Stomach (tissue), 9 donors: ENCODE results near the gene TMEM45A. TPM values are rescaled to one million over a fixed set of nuclear protein-coding genes. Genes with fewer than 3 reads are reported as not detected.
A peak's percentile ranks its signal among the peaks of the same experiment; 100 is the strongest.

Source experiments
- DNase-seq, 2 donors: peaks; one replicate each; pipeline versions ENCODE4 v3.0.0 to v3.0.0-alpha.2; 2013 to 2019
- H3K27ac ChIP-seq, 5 donors: fragments of 200-600 bp in 4 of 5; sonication (generic) in 4 of 5; one replicate each; pipeline ENCODE4 v1.5.1; 2013 to 2019; ENCODE audit warnings: mild to moderate bottlenecking in 1 of 5, moderate library complexity in 1 of 5
- H3K27me3 ChIP-seq, 3 donors: fragments of 200-600 bp; sonication (generic); one replicate each; pipeline ENCODE4 v1.5.1; 2017 to 2019; ENCODE audit warnings: mixed run types in 1 of 3
- H3K36me3 ChIP-seq, 4 donors: fragments of 200-600 bp; sonication (generic); 1 replicate in 3 of 4; 2 replicates in 1 of 4; pipeline ENCODE4 v1.5.1; 2016 to 2019
- H3K4me1 ChIP-seq, 4 donors: fragments of 200-600 bp; sonication (generic); one replicate each; pipeline ENCODE4 v1.5.1; 2016 to 2019
- H3K4me3 ChIP-seq, 4 donors: fragments of 200-600 bp; sonication (generic) in 3 of 4; one replicate each; pipeline ENCODE4 v1.5.1; 2016 to 2019; ENCODE audit warnings: mild to moderate bottlenecking in 1 of 4
- H3K9me3 ChIP-seq, 4 donors: fragments of 200-600 bp; sonication (generic); one replicate each; pipeline ENCODE4 v1.5.1; 2016 to 2019
- CTCF ChIP-seq, 7 experiments: fragments of 450-650 bp in 4 of 7; fragments of 200-600 bp in 3 of 7; sonication (generic) in 3 of 7; IDR thresholded peaks; one replicate each; pipeline ENCODE4 v1.5.1; 2016 to 2019; ENCODE audit warnings: antibody characterized with exemption in 7 of 7, control low read depth in 2 of 7, mild to moderate bottlenecking in 1 of 7
- EP300 ChIP-seq: sonication (generic); formaldehyde crosslinking; IDR thresholded peaks from one replicate; pipeline ENCODE4 v1.6.1; 2017; ENCODE audit warnings: antibody characterized with exemption
- POLR2A ChIP-seq, 4 donors: fragments of 450-650 bp; IDR thresholded peaks; one replicate each; pipeline ENCODE4 v1.6.1; 2016; ENCODE audit warnings: antibody characterized with exemption in 4 of 4, control low read depth in 2 of 4, mild to moderate bottlenecking in 1 of 4, moderate library complexity in 1 of 4
- POLR2AphosphoS5 ChIP-seq, 3 donors: sonication (generic); formaldehyde crosslinking; IDR thresholded peaks; one replicate each; pipeline ENCODE4 v1.6.1; 2016; ENCODE audit warnings: antibody characterized with exemption in 3 of 3
- WGBS, 5 donors: extraction: QIAGEN DNeasy Blood & Tissue Kit in 3 of 5; methylation state at CpG; one replicate each; pipeline versions ENCODE4 v1.1.5 to v1.1.7; 2013 to 2018; 5-methylcytosine and 5-hydroxymethylcytosine counted together
- intact Hi-C: fragments of 100-400 bp; cut with DNase I; formaldehyde crosslinking; loops from one replicate; pipeline ENCODE4 v1.15.1; 2023; ENCODE audit warnings: low total_unique reads
- polyA plus RNA-seq, 3 donors: library from polyadenylated mRNA; stranded (reverse); fragments of 200-250 nt; gene quantifications; one replicate each; pipeline ENCODE4 v1.2.3, GENCODE V29; 2013
- total RNA-seq, 5 donors: library from RNA; depleted of rRNA; stranded (reverse); fragments of >200 nt; gene quantifications; one replicate each; pipeline versions ENCODE4 v1.1.0 to v1.2.3, GENCODE V29; 2014 to 2016
- donor health status: healthy with polysubstance abuse.
- donor health status: Bipolar disorder and iron deficiency.
- donor health status: healthy.

TMEM45A gene
- total and polyA plus RNA-seq, 8 donors, result 0.72 to 20.2 (median 6.2) TPM; not detected in 1

GRCh38 chr3:100526613-100527346 lies 34.4 kb downstream of the TMEM45A start:
- H3K27ac ChIP-seq, result peak overlapping the region in 2 of 5 donors; percentile 19 to 43
- no peaks in the 10 kb centered on the region for H3K9me3 ChIP-seq
- H3K4me1 ChIP-seq, result no peaks in the 10 kb centered on the region
- TF ChIP-seq CTCF (IDR thresholded peaks at IDR 0.05) (no peak), POLR2AphosphoS5 (IDR thresholded peaks at IDR 0.05) (no peak), POLR2A (IDR thresholded peaks at IDR 0.05) (no peak), EP300 (no peak)
- peaks cover 0 to 1% (median 0%) of the 10 kb centered on the region in 4 donors for H3K36me3 ChIP-seq
- DNase-seq, result no peak
- intact Hi-C loops, result no loop called here
- H3K4me3 ChIP-seq, result no peak overlapping the region
- no peaks in the 10 kb centered on the region for H3K27me3 ChIP-seq
- WGBS, 5 donors, result 88 to 95% (median 94%) methylated on average over 4 of the region's 4 CpGs

GRCh38 chr3:100527347-100527735 lies 34.9 kb downstream of the TMEM45A start:
- H3K4me3 ChIP-seq, result no peak overlapping the region
- DNase-seq, result no peak
- intact Hi-C loops, result no loop called here
- no peaks in the 10 kb centered on the region for H3K4me1 ChIP-seq
- no peaks in the 10 kb centered on the region for H3K9me3 ChIP-seq
- no peak overlapping the region for H3K27ac ChIP-seq
- no peaks in the 10 kb centered on the region for H3K36me3 ChIP-seq
- WGBS, 5 donors, result 91 to 100% (median 93%) methylated on average over 1 of the region's 1 CpG
- no peaks in the 10 kb centered on the region for H3K27me3 ChIP-seq
- TF ChIP-seq POLR2AphosphoS5 (IDR thresholded peaks at IDR 0.05) (no peak), EP300 (no peak), POLR2A (IDR thresholded peaks at IDR 0.05) (no peak)

GRCh38 chr3:100531093-100531492 lies 38.7 kb downstream of the TMEM45A start:
- no peak overlapping the region for H3K4me3 ChIP-seq
- WGBS, 5 donors, result 84 to 91% (median 85%) methylated on average over 3 of the region's 3 CpGs
- intact Hi-C loops, result no loop called here

GRCh38 chr3:100532411-100532810 lies 40.0 kb downstream of the TMEM45A start:
- DNase-seq, result no peak
- Histone ChIP-seq H3K27ac (no peak overlapping the region), H3K27me3 (no peaks in the 10 kb centered on the region), H3K4me1 (no peaks in the 10 kb centered on the region), H3K4me3 (no peak overlapping the region), H3K36me3 (no peaks in the 10 kb centered on the region), H3K9me3 (no peaks in the 10 kb centered on the region)
- intact Hi-C loops, result no loop called here
- TF ChIP-seq POLR2AphosphoS5 (IDR thresholded peaks at IDR 0.05) (no peak), POLR2A (IDR thresholded peaks at IDR 0.05) (no peak), CTCF (IDR thresholded peaks at IDR 0.05) (no peak), EP300 (no peak)
- WGBS, 5 donors, result 80 to 87% (median 82%) methylated on average over 6 of the region's 6 CpGs

More at GRCh38 chr3:100531093-100531492, 38.7 kb downstream of the TMEM45A start:
- Histone ChIP-seq H3K27ac (no peak overlapping the region), H3K36me3 (no peaks in the 10 kb centered on the region), H3K9me3 (no peaks in the 10 kb centered on the region), H3K27me3 (no peaks in the 10 kb centered on the region), H3K4me1 (no peaks in the 10 kb centered on the region)
- TF ChIP-seq CTCF (IDR thresholded peaks at IDR 0.05) (no peak), POLR2A (IDR thresholded peaks at IDR 0.05) (no peak), EP300 (no peak), POLR2AphosphoS5 (IDR thresholded peaks at IDR 0.05) (no peak)
- no peak for DNase-seq

GRCh38 chr3:100533176-100533575 lies 40.8 kb downstream of the TMEM45A start:
- Histone ChIP-seq H3K36me3 (no peaks in the 10 kb centered on the region), H3K9me3 (no peaks in the 10 kb centered on the region), H3K27ac (no peak overlapping the region), H3K4me1 (no peaks in the 10 kb centered on the region), H3K27me3 (no peaks in the 10 kb centered on the region), H3K4me3 (no peak overlapping the region)
- 73 to 90% (median 79%) methylated on average over 3 of the region's 3 CpGs for WGBS, 5 donors
- DNase-seq, result no peak
- TF ChIP-seq CTCF (IDR thresholded peaks at IDR 0.05) (no peak), POLR2AphosphoS5 (IDR thresholded peaks at IDR 0.05) (no peak), POLR2A (IDR thresholded peaks at IDR 0.05) (no peak)
- intact Hi-C loops, result no loop called here
